Measurements from ENCODE around the gene USP33.

Gene USP33

GRCh38 chr1:77697441-77697840, 62.2 kb downstream of the USP33 start:
- DNase-seq (ENCODE audit: extremely low read depth, low read depth): no peak

GRCh38 chr1:77688939-77689338, 70.7 kb downstream of the USP33 start:
- no peak for DNase-seq (ENCODE audit: extremely low read depth, low read depth)
- TF ChIP-seq CTCF (IDR thresholded peaks at IDR 0.05; ENCODE audit: low read depth, low read length): no peak

More at GRCh38 chr1:77697441-77697840, 62.2 kb downstream of the USP33 start:
- TF ChIP-seq CTCF (IDR thresholded peaks at IDR 0.05; ENCODE audit: low read depth, low read length): no peak

- DNase-seq (ENCODE audit: extremely low read depth, low read depth): no peak
- peak; percentile 5 for TF ChIP-seq CTCF (IDR thresholded peaks at IDR 0.05; ENCODE audit: low read depth, low read length)
These were observed 72.1 kb downstream of the USP33 start for GRCh38 chr1:77687519-77687906.

- TF ChIP-seq CTCF (IDR thresholded peaks at IDR 0.05; ENCODE audit: low read depth, low read length): no peak
- no peak for DNase-seq (ENCODE audit: extremely low read depth, low read depth)
These were observed 72.7 kb downstream of the USP33 start for GRCh38 chr1:77686796-77687518.

- peak; percentile 52 for TF ChIP-seq CTCF (IDR thresholded peaks at IDR 0.05; ENCODE audit: low read depth, low read length)
- DNase-seq (ENCODE audit: extremely low read depth, low read depth): peak; percentile 72
These were observed 76.2 kb downstream of the USP33 start for GRCh38 chr1:77683160-77684148.

- TF ChIP-seq CTCF (IDR thresholded peaks at IDR 0.05; ENCODE audit: low read depth, low read length): no peak
These were observed 77.0 kb downstream of the USP33 start, which contains the start of gene ZZZ3 for GRCh38 chr1:77682460-77683159. Gene ZZZ3, minus strand, starts transcription at chr1:77682658. Its CDS starts 49,304 bp downstream, at chr1:77633354.

More at GRCh38 chr1:77682460-77683159, 77.0 kb downstream of the USP33 start, which contains the start of gene ZZZ3:
- DNase-seq (ENCODE audit: extremely low read depth, low read depth): peak; percentile 87
